HS-5 (cell line): ENCODE results near the gene SEPHS2.
"Not testable (repeated sequence)": the region's sequence is repeated elsewhere in the genome, so short reads cannot be mapped to it uniquely, and the experiment has no call there.

Experiments used
- DNase-seq: peaks from one replicate; pipeline ENCODE4 v3.0.0-alpha.2; 2012; ENCODE audit warnings: low read depth

Gene SEPHS2

GRCh38 chr16:30470170-30470512 lies 24.5 kb upstream of the SEPHS2 start:
- DNase-seq: no peak

- no peak for DNase-seq
Measured at GRCh38 chr16:30464078-30464477, 18.4 kb upstream of the SEPHS2 start.

GRCh38 chr16:30461426-30461825 lies 15.8 kb upstream of the SEPHS2 start:
- DNase-seq: not testable (repeated sequence)

GRCh38 chr16:30459456-30459855 lies 13.8 kb upstream of the SEPHS2 start:
- DNase-seq: no peak

- no peak for DNase-seq
Measured at GRCh38 chr16:30458561-30459394, 13.1 kb upstream of the SEPHS2 start.

- no peak for DNase-seq
Measured at GRCh38 chr16:30457743-30458560, 12.3 kb upstream of the SEPHS2 start.

GRCh38 chr16:30457256-30457655 lies 11.6 kb upstream of the SEPHS2 start:
- DNase-seq: no peak

- no peak for DNase-seq
Measured at GRCh38 chr16:30456302-30456701, 10.6 kb upstream of the SEPHS2 start.

GRCh38 chr16:30452709-30453580 lies 7.3 kb upstream of the SEPHS2 start:
- not testable (repeated sequence) for DNase-seq

GRCh38 chr16:30449116-30449435 lies 3.4 kb upstream of the SEPHS2 start:
- no peak for DNase-seq

GRCh38 chr16:30447512-30448226 lies 2.0 kb upstream of the SEPHS2 start:
- DNase-seq: no peak

- no peak for DNase-seq
Measured at GRCh38 chr16:30446203-30446595, 525 bp upstream of the SEPHS2 start.

GRCh38 chr16:30445149-30445407 lies 596 bp downstream of the SEPHS2 start:
- DNase-seq: no peak

GRCh38 chr16:30444231-30445148 lies 1.2 kb downstream of the SEPHS2 start:
- no peak for DNase-seq

- DNase-seq: no peak
Measured at GRCh38 chr16:30443631-30444030, 2.0 kb downstream of the SEPHS2 start.

- no peak for DNase-seq
Measured at GRCh38 chr16:30439720-30440348, 5.8 kb downstream of the SEPHS2 start.

- DNase-seq: no peak
Measured at GRCh38 chr16:30438835-30439234, 6.8 kb downstream of the SEPHS2 start.

GRCh38 chr16:30437511-30438046 lies 8.1 kb downstream of the SEPHS2 start:
- no peak for DNase-seq

- no peak for DNase-seq
Measured at GRCh38 chr16:30434852-30435251, 10.8 kb downstream of the SEPHS2 start.

GRCh38 chr16:30430428-30430970 lies 15.2 kb downstream of the SEPHS2 start:
- DNase-seq: no peak
